IPS DF 19.7 (cell line): ENCODE measurements around the gene GPC1.

Experiments used
- DNase-seq: peaks from one replicate; pipeline ENCODE4 v3.0.0-alpha.2; 2013; ENCODE audit warnings: low read depth, low spot score

Gene GPC1

GRCh38 chr2:240412211-240412861 is 23.1 kb upstream of the GPC1 start:
- no peak for DNase-seq

DNA sequence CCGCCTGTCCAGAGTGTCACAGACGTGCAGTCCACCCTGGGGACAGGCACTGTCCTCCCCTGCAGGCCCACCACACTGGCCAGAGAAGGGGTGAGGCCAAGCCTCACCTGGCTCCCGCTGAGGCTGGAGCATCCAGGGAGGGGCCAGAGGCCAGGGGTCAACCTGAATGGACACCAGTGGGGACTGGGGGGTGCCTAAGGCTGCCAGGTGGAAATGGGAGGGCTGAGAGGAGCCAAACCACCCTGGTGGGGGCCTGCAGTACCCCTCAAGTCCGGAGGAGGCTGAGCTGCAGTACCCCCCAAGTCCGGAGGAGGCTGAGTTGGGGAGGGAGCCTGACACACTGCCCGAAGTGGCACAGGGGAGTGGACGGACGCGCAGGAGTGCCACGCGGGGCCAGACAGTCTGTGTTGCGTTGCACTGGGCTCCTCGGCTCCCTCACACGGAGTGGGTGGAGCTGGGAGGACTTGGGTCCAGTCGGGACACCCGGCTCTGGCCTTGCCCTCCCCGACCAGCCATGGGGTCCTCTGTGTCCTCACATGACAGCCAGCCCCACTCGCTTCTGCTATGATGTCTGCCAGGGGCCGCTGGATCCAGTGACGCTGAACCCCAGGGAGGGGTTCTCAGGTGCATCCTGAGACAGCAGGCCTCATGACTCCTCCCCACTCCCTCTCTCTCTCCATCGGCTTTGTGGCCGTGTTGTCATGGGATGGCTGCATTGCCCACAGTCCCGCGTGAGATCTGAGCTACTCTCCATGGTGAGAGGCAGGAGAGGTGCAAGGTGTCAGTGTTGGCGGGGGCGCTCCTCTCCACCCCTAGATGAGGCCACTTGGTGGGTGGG is 22.3 kb upstream of the GPC1 start:
- no peak for DNase-seq

DNA sequence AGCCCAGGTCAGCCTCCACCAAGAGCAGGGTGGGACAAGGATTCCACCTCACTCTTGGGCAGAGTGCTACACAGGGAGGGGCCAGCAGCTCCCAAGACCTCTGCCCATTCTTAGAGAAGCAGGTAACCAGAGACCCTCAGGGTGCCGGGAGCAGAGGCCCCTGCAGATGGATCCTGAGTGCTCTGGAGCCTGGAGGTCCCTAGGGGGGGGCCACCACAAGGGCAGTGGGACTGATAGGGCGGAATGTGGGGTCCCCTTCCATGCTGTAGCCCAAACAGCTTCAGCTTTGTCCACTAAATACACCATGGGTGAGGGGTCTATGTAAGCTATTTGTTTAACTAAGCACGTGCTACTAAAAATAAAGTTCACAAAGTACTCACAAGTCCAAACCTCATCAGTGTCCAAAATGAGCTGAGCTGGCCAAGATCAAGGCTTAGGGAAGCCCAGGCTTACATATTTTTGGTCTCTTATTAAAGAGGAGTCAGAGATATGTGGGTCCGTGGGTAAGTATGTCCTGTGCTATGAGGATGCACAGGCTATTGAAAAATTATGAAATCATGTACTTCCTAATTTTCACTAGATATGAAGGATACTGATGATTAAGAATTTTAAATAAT is 21.5 kb upstream of the GPC1 start:
- no peak for DNase-seq

DNA sequence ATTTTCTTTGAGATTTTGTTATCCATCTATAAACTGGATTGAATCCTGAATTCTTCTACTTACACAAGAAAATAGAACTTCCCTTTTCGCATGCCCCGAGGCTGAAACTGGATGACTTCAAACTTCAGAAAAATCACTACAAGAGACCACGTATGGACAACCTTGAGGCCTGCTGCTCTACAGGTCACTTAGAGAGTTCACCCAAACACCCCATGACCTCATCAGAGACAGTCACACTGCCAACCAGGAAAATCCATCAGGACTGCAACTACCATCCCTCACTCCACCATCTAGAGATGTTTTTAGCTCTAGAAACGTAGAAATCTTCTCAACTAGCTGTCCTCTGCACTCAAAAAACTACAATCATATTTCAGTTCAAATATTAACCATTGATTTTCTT is 18.6 kb upstream of the GPC1 start:
- no peak for DNase-seq

DNA sequence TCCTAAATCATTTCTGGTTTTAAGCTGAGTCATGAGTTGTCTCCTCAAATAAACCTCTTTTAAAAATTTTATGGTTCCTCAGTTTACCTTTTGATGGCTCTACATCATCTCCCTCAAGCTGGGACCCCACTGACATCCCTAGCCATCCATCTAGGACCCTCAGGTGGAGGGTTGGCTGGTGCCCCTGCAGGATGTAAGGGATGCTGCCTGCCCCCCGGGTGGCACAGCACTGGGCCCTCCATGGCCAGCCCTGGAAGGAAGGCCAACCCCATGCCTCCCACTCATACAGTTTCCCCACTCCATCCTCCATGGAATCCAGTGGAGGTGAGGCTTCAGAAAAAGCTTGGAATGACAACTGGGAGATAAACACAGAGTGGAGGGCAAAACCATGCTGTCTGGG is 17.2 kb upstream of the GPC1 start:
- no peak for DNase-seq

GRCh38 chr2:240419271-240419670 is 16.2 kb upstream of the GPC1 start:
- no peak for DNase-seq

- DNase-seq = no peak
Measured at GRCh38 chr2:240419723-240420122, 15.7 kb upstream of the GPC1 start.

- no peak for DNase-seq
Measured at GRCh38 chr2:240420206-240421104, 15.0 kb upstream of the GPC1 start.

DNA sequence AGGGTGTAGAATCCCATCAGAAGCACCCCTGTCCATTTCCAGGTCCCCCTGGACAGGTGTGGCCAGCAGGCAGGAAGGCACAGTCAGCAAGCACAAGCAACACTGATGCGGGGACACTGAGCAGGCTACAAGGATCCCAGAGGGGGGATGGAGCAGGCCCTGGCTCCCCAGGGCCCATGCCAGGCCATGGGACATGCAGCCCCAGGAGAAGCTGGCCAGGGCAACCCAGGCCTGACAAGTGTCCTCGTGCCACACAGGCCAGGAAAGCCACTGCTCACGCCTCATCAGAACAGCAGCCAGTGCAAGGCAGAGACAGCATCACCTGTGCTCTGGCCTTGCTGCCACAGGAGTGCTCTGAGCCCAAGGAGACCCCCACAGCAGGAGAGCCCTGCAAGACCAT is 14.1 kb upstream of the GPC1 start:
- no peak for DNase-seq

DNA sequence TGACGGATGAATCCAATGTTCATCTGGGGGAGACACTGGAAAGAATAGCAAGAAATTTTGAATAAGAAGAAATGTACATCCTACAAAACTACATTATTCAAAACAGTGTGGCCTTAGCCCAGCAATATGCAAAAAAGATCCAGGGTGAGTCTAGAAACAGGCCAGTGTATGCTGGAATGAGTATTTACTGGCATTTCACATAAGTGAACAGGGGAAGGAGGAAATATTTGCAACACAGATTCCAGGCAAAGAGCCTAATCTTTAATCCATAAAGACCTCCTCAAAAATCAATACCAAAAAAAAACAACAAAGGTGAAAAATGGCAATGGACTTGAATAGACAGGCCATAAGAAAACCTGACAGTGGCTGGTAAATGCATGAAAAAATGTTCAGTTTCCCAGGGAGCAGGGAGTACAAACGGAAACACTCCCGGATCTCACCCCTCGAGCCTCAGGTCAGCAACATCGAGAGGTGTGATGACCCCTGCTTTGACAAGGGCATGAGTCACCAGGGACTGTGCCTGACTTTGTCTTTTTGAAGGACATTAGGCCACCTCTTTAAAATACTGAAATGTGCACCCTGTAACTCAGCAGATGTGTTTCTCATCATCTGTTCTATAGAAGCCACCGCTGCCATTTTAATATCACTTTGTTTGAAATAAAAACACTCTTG is 12.7 kb upstream of the GPC1 start:
- DNase-seq = no peak

GRCh38 chr2:240423788-240424191 is 11.7 kb upstream of the GPC1 start:
- no peak for DNase-seq

DNA sequence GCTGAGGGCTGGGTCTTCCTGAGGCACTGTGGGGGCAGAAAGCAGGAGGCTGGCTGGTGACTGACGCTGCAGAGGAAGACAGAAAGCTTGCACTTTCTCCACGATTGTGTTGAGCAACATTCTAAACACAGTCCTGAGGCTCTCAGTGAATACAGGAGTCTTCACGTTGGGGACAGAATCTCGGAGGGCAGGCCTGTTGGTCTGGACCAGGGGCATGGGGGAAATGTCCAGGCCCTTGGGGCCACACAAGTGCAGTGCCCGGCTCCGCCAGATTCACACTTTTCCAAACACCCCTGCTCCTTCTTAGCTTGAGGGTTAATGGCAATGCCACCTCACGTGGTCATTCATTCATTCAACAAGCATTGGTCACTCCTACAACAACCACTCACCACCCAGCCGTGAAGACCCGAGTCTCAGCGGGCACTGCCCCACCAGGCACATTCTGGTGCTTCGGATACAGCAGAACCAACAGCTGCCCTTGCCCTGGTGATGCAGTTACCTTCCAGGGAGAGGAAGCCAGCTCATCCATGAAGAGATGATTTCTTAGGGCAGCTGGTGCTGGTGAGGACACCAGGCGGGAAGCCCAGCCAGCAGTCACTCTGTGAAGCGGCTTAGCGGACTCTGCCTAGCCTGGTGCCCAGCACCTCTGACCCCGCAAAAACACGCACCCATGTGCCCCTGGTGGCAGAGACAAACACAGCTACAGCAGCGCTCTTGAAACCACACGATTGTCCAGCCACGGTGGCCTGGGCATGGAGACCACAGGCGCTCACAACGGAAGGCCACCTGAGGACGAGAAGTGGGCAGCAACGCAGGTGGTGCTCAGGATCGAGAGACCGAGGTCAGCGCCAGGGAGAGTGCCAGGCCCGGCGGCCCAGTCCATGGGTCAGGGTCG is 10.9 kb upstream of the GPC1 start:
- DNase-seq = no peak

DNA sequence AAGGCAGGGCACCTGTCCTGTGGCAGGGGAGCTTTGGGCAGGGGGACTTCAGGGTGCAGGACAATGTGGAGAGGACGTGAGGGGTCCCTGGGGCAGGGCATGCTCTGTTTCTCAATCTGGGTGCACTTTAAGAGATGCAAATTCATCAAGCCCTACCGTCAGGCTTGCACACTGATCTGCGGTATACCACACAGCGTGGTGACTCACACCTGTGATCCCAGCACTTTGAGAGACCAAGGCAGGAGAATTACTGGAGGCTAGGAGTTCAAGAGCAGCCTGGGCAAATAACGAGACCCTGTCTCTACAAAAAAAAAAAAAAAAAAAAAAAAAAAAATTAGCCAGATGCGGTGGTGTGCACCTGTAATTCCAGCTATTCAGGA is 10.2 kb upstream of the GPC1 start:
- DNase-seq = no peak

- no peak for DNase-seq
Measured at GRCh38 chr2:240425697-240426096, 9.8 kb upstream of the GPC1 start.

- DNase-seq = no peak
Measured at GRCh38 chr2:240426845-240427721, 8.4 kb upstream of the GPC1 start.

- DNase-seq = no peak
Measured at GRCh38 chr2:240427729-240428128, 7.7 kb upstream of the GPC1 start.

- no peak for DNase-seq
Measured at GRCh38 chr2:240428245-240428644, 7.2 kb upstream of the GPC1 start.

GRCh38 chr2:240429341-240429871 is 6.1 kb upstream of the GPC1 start:
- no peak for DNase-seq

DNA sequence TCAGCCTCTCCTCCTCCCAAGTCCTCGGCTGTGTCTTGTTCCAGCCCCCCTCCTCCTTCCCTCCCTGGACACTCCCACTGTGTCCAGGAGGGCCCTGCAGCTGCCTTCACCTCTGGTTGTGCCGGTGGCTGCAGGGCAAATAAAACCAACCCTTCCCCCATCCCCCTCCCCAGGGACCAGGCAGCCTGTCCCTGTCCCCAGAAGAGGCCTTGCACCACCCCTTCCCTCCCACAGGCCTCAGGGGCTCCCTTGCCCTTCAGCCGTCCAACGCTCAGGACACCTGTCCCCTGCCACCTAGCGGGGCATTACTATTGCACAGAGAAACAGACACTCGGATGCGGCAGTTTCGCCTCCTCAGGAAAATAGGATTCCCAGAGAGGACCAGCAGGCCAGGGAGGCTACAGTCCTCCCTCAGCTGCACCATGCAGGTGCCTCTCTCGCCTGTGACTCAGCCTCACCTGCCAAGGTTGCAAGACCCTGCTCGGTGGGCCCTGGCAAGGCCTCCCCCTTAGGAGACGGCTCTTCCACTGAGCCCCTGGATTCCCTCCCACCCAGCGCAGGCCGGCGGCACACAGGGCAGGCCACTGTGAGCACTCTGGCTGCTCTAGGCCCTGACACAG is 5.5 kb upstream of the GPC1 start:
- DNase-seq = no peak
